ES-I3 (cell line): ENCODE results near the gene PDE4B.

Experiments
- H3K36me3 ChIP-seq: 2 replicates; pipeline ENCODE4 v1.6.1; 2013; ENCODE audit warnings: mild to moderate bottlenecking, low read length, control low read depth, moderate library complexity; ENCODE audit not compliant: insufficient read depth
- H3K4me1 ChIP-seq: 2 replicates; pipeline ENCODE4 v1.6.1; 2013; ENCODE audit warnings: mild to moderate bottlenecking, control low read depth, low read length; ENCODE audit not compliant: insufficient read depth
- H3K9ac ChIP-seq: 2 replicates; pipeline ENCODE4 v1.6.1; 2013; ENCODE audit warnings: low read depth, mild to moderate bottlenecking, low read length, moderate library complexity
- H3K9me3 ChIP-seq: 2 replicates; pipeline ENCODE4 v1.6.1; 2013; ENCODE audit warnings: mild to moderate bottlenecking, low read length, moderate library complexity; ENCODE audit not compliant: control insufficient read depth, insufficient read depth

PDE4B gene

DNA sequence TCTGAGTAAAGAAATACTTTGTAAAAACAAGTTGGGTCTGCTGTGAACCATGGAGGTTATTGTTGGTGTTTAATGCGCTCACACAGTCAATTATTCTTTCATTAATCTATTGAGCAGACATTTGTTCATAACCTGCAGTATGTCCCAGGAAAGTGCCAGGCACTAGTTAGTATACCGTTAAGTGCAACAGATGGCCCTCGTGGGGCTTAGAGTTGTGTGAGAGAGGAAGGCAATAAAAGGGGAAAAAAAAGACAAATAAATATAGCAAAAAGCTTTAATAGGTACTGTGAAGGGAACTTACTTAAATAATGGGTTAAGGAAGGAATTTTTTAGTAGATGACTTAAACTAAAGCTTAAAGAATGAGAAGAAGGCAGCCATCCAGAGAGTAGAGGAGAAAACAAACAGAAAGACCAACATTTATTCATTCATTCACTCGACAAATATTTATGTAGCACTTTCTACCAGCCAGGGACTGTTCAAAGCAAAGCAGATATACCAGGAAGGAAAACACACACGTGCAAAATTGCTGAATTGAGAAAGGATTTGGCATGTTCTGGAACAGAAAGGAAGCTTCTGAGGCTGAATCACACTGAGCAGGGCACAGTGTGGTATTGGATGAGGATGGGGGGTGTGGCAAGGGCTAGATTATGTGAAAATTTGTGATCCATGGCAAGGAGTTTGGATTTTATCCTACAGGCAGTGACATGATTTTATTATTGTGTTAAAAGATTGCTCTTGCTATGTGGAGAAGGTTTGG is 445.2 kb downstream of the PDE4B start:
- no peak overlapping the region for H3K9ac ChIP-seq
- no peaks in the 10 kb centered on the region for H3K9me3 ChIP-seq
- H3K4me1 ChIP-seq: no peaks in the 10 kb centered on the region
- no peaks in the 10 kb centered on the region for H3K36me3 ChIP-seq

DNA sequence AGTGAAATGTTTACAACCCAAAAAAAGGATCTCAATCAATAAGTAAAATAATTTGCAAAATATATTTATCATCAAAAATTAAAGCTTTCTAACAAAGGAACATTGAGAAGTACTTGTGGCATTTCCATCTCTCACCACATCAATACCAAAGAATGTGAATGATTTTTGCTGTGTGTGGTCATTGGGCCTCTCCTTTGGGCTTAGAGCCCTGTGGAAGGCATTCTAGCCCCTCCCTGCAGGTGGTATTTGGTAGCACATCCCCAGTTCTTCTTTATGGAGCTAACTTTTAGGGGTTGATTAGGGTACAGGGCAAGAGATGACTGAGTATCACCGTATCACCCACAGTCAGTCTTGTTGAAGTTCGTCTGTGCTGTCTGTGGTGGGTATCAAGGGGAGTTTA is 447.1 kb downstream of the PDE4B start:
- H3K36me3 ChIP-seq: no peaks in the 10 kb centered on the region
- no peak overlapping the region for H3K9ac ChIP-seq
- H3K4me1 ChIP-seq: no peaks in the 10 kb centered on the region
- H3K9me3 ChIP-seq: no peaks in the 10 kb centered on the region

DNA sequence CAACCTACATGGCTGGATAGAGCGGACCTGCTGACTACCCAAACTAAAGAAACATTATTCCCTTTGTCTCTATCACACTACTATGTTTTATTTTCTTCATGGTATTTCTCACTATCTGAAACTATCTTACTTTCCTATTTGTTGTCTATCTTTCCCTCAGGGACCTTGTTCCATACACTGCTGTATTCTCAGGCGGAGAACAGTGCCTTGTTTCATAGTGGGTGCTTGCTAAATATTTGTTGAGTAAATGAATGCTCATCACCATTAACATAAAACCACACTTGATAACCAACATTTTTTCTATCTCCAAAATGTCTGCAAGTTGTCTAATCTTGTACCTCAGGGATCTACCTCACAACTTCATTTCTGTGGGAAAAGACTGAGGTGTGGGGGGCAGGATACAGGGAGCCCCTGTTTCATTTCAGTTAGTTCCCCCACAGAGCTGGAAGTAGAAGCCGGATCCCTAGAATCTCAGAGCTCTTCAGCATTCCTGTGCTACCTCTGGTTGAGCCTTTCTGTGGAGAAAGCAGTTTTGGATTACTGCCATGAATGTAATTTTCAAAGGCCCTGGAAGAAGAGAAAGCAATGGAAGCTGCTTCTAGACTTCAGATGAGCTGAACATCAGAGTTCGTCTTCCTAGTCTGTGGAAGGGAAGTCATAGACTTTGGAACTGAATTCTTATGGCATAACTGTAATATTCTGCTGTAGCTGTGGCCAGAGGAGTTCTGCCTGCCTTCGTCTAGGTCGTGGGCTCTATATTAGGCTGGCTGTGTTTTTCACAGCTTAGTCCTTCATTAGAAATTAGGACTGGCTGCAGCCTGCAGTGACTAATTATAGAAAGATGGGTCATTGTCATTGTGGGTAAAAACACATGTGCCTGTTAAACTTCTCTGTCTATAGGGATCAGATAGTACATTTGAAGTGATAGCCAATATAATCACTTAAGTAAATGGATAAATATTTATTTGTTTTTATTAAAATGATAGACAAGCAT is 448.1 kb downstream of the PDE4B start:
- no peaks in the 10 kb centered on the region for H3K36me3 ChIP-seq
- no peak overlapping the region for H3K9ac ChIP-seq
- no peaks in the 10 kb centered on the region for H3K4me1 ChIP-seq
- H3K9me3 ChIP-seq: no peaks in the 10 kb centered on the region

DNA sequence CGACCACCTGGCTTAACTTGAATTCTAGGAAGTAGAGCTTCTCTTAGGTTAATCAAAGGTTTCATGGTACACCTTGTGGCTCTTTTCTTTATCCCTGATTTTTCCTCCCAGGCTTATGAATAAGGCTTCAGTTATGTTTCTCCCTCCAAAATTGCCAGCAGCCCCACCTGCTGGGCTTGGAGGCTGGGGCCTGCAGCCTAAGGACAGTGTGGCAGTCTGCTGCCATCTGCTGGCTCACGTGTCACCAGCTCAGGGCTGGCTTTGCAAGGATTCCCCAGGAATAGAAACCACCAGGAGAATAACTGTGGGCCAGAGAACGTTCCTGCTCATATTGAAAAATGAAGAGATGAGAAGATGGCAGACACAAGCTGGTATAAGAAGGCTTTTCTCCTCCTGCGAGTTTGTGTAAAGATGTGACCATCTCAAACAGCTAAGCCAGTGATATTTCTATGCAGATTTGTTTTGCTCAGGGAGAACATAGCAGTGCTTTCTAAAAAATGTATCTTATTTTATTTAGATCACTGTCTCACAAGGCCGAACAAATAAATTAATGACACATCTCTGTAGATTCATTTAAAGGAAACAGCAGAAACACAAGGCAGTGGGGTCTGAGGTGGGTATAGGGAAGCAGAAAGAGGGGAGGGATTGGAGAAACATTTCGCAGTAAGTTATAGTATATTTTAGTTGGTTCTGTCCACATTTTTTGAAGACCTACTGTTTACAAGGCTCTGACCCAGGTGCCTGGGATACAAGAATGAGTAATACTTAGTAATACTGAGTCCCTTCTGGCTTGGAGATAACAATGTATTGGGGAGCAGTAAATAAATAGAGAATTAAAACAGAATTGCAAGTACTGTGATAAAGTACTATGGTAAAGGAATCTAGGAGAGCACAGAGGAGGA is 450.2 kb downstream of the PDE4B start:
- Histone ChIP-seq H3K36me3 (no peaks in the 10 kb centered on the region), H3K9ac (no peak overlapping the region), H3K4me1 (no peaks in the 10 kb centered on the region), H3K9me3 (no peaks in the 10 kb centered on the region)

DNA sequence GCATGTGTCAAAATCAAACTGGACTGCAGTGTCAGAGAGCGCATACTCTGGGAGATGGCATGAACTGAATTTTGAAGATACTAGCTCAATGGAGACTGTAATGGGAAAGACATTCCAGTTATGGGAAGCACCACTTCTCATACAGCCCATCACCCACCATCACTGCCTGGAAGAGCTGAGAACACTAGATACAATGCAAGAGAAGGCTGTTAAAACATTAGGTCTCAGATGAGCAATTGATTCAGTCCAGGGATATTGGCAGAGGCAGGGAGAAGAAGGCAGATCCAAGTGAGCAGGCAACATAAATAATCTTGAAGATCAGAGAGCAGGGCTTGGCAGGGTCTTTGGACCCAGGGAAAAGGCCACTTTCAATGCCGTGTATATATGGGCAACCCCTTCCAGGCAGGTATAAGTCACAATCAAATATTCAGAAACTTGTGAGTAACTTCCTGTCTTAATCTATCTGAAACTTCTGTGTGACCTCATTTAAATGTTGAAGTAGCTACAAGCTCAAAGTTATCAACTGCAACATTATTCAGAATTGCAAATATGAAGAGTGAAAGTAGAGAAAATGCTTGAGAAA is 450.9 kb downstream of the PDE4B start:
- Histone ChIP-seq H3K9ac (no peak overlapping the region), H3K9me3 (no peaks in the 10 kb centered on the region), H3K36me3 (no peaks in the 10 kb centered on the region), H3K4me1 (no peaks in the 10 kb centered on the region)

DNA sequence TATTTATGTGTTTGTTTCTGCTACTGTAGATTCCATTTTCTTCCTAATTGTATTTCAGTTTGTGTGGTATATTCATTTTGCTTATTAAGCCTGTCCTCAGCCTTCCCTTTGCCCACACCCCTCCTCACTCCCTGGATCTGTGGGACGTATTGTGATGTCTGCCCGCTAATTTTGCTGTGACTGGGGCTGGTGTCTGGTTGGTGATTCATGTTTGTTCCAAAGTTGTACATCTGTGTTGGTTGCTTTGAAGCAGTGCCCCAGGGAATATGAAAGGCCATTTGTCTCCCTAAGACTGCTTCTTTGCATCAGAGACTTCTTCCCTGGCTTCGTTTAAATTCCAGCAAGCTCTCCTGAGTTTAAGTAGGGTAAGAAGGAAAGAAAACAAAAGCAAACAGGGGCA is 451.7 kb downstream of the PDE4B start:
- H3K9me3 ChIP-seq: no peaks in the 10 kb centered on the region
- no peak overlapping the region for H3K9ac ChIP-seq
- no peaks in the 10 kb centered on the region for H3K4me1 ChIP-seq
- no peaks in the 10 kb centered on the region for H3K36me3 ChIP-seq

DNA sequence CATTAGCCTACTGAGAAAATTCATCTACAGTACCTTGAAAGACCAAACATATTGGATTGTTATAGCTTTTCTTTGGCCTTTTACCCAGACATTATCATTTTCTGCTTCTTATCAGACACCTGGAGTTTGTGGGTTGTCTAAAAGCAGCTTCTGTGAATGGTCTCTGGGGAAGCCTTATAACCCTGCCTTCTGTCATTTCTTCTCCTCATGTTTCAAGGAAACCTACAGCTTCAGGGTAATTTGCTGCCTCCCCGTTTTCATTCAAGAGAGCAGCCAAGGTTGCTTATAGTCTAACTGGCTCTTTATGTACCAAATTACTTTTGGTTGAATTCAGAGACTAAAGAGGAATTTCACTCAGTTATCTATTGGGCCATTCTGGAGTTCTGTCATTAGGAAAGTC is 453.0 kb downstream of the PDE4B start:
- no peak overlapping the region for H3K9ac ChIP-seq
- H3K9me3 ChIP-seq: no peaks in the 10 kb centered on the region
- H3K36me3 ChIP-seq: no peaks in the 10 kb centered on the region
- no peaks in the 10 kb centered on the region for H3K4me1 ChIP-seq

GRCh38 chr1:66246351-66247269 is 453.9 kb downstream of the PDE4B start:
- Histone ChIP-seq H3K4me1 (no peaks in the 10 kb centered on the region), H3K9ac (no peak overlapping the region), H3K9me3 (no peaks in the 10 kb centered on the region), H3K36me3 (no peaks in the 10 kb centered on the region)

- Histone ChIP-seq H3K9me3 (no peaks in the 10 kb centered on the region), H3K36me3 (no peaks in the 10 kb centered on the region), H3K9ac (no peak overlapping the region), H3K4me1 (no peaks in the 10 kb centered on the region)
Observed at GRCh38 chr1:66247415-66248208, 454.9 kb downstream of the PDE4B start.

DNA sequence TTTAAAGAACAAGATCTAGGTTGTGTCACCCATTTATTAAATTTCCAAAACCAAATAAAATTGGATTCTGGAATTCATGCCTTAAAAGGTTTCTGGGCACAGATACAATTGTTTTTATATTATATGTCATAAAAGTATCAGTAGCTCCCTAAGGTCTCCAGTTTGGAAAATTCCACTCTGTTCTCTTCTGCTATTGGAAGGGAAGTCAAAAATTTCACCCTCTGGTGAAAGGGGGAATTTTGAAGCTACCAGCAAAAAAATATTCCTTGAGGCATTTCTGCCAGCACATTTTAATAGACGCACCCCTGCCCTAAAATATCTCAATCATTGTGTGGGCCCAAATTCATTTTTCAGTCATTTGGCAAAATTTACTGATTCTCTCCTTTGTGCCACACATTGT is 455.6 kb downstream of the PDE4B start:
- H3K4me1 ChIP-seq: no peaks in the 10 kb centered on the region
- no peak overlapping the region for H3K9ac ChIP-seq
- H3K36me3 ChIP-seq: no peaks in the 10 kb centered on the region
- no peaks in the 10 kb centered on the region for H3K9me3 ChIP-seq

DNA sequence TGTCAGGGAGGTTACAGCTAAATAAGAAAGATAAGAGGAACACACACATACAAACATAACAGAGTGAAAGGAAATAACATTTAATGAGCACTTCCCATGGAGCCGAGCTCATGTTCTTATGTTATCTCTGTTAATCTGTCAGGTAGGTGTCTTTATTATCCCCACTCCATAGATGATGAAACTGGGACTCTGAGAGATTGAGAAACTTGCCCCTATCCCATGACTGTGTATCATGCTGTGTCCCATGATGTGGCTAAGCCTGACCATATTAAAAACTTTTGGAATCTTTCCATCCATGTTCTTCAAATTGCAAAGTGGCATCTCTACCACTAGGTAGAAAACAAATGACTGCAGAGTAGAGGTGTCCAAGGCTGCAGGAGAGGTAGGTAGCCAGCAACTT is 456.1 kb downstream of the PDE4B start:
- no peaks in the 10 kb centered on the region for H3K9me3 ChIP-seq
- no peak overlapping the region for H3K9ac ChIP-seq
- no peaks in the 10 kb centered on the region for H3K4me1 ChIP-seq
- H3K36me3 ChIP-seq: no peaks in the 10 kb centered on the region

GRCh38 chr1:66250075-66250474 is 457.4 kb downstream of the PDE4B start:
- peaks cover 5% of the 10 kb centered on the region; the same call in 1 of the 2 replicates for H3K4me1 ChIP-seq
- no peaks in the 10 kb centered on the region for H3K9me3 ChIP-seq
- no peak overlapping the region for H3K9ac ChIP-seq
- H3K36me3 ChIP-seq: no peaks in the 10 kb centered on the region
